Camera-type eye (tissue), 1 donor: ENCODE results near the gene PTPN12. TPM values are rescaled to one million over a fixed set of nuclear protein-coding genes. Genes with fewer than 3 reads are reported as not detected.

Experiments used
- total RNA-seq: library from RNA; depleted of rRNA; stranded (reverse); fragments of >200 nt; gene quantifications from one replicate; pipeline ENCODE4 v1.2.3, GENCODE V29; 2014

PTPN12 gene
- 121 TPM for total RNA-seq

DNA sequence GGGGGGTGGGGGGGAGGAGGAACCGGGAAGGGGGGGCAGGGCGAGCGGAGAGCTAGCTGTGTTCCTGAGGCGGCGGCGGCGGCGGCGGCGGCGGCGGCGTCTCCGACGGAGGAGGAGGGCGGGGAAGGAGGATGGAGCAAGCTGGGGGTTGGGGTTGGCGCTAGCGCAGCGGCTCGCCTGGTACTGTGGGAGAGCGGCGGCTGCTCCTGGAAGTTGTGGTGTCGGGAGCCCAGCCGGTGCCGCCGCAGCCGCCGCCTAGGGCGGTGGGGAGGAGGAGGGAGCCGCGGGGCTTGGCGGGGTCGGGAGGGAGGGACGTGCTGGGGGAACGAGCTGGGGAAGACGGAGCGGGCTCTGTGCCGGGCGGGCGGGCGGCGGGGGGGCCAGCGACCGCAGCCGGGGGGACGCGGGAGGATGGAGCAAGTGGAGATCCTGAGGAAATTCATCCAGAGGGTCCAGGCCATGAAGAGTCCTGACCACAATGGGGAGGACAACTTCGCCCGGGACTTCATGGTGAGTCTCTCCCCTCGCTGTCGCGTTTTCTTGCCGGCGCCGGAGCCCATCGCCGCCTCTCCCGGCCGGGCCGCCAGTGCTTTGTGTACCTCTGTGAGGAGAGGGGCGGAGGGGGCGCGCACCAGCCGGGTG is at the start of gene PTPN12:
Gene PTPN12 (plus strand): TSS at position 160 of the 642 bp plus-strand sequence. CDS start 252 bp downstream, at position 412.

Other genes starting within 250 kb of the PTPN12 start
- 17.0 TPM for gene GSAP, start 120.9 kb upstream of the PTPN12 start, total RNA-seq
- gene RSBN1L, start 159.2 kb downstream of the PTPN12 start, total RNA-seq: 69.3 TPM